GM23338 (cell line): ENCODE results near the gene MYH15. TPM values are rescaled to one million over a fixed set of nuclear protein-coding genes. Genes with fewer than 3 reads are reported as not detected.

Experiments
- ATAC-seq: fragments of 200-7000 bp; cut with Tn5 transposase; 3 replicates; pipeline ENCODE4 v1.9.1; 2020
- DNase-seq: peaks from one replicate; pipeline ENCODE4 v3.0.0-alpha.2; 2015; ENCODE audit warnings: low spot score
- H2AFZ ChIP-seq: fragments of 200-600 bp; sonication (generic); 2 replicates; pipeline ENCODE4 v1.8.0; 2016; ENCODE audit warnings: antibody characterized with exemption, mild to moderate bottlenecking, moderate library complexity
- H3F3A ChIP-seq: fragments of 200-600 bp; sonication (generic); replicated peaks from 2 replicates; pipeline ENCODE4 v1.8.0; 2017; ENCODE audit warnings: antibody characterized with exemption, mixed run types, low read depth
- H3K27ac ChIP-seq: fragments of 200-600 bp; sonication (generic); 2 replicates; pipeline ENCODE4 v1.6.1; 2016; ENCODE audit warnings: low read depth
- H3K27me3 ChIP-seq: fragments of 200-600 bp; sonication (generic); 2 replicates; pipeline ENCODE4 v1.8.0; 2016; ENCODE audit warnings: mild to moderate bottlenecking, mixed run types, moderate library complexity; ENCODE audit not compliant: insufficient read depth
- H3K36me3 ChIP-seq: fragments of 200-600 bp; sonication (generic); 2 replicates; pipeline ENCODE4 v1.8.0; 2016; ENCODE audit warnings: mild to moderate bottlenecking; ENCODE audit not compliant: insufficient read depth
- H3K4me1 ChIP-seq: fragments of 200-600 bp; sonication (generic); 2 replicates; pipeline ENCODE4 v1.8.0; 2016; ENCODE audit warnings: mild to moderate bottlenecking, moderate library complexity; ENCODE audit not compliant: insufficient read depth
- H3K4me2 ChIP-seq: fragments of 200-600 bp; sonication (generic); 2 replicates; pipeline ENCODE4 v1.7.1; 2017; ENCODE audit warnings: mixed run types
- H3K4me3 ChIP-seq: fragments of 200-600 bp; sonication (generic); 2 replicates; pipeline ENCODE4 v1.6.1; 2016; ENCODE audit warnings: mixed run types
- H3K79me2 ChIP-seq: fragments of 200-600 bp; sonication (generic); replicated peaks from 2 replicates; pipeline ENCODE4 v1.8.0; 2017; ENCODE audit warnings: mild to moderate bottlenecking; ENCODE audit not compliant: insufficient read depth
- H3K9me2 ChIP-seq: fragments of 200-600 bp; sonication (generic); 2 replicates; pipeline ENCODE4 v1.8.0; 2017; ENCODE audit not compliant: insufficient read depth
- H4K20me1 ChIP-seq: fragments of 200-600 bp; sonication (generic); replicated peaks from 2 replicates; pipeline ENCODE4 v1.8.0; 2017; ENCODE audit warnings: mild to moderate bottlenecking; ENCODE audit not compliant: insufficient read depth
- H3K27ac Mint-ChIP-seq: 2 replicates; pipeline ENCODE4 v1.8.0; 2020; ENCODE audit warnings: inconsistent platforms, mild to moderate bottlenecking, moderate library complexity, mixed read lengths
- H3K27me3 Mint-ChIP-seq: 3 replicates; pipeline ENCODE4 v1.8.0; 2022; ENCODE audit warnings: low read depth, mild to moderate bottlenecking, moderate library complexity, mixed read lengths, inconsistent platforms; ENCODE audit not compliant: insufficient read depth, poor library complexity
- H3K36me3 Mint-ChIP-seq: 3 replicates; pipeline ENCODE4 v1.8.0; 2021; ENCODE audit warnings: low read depth, mild to moderate bottlenecking, inconsistent platforms, moderate library complexity, mixed read lengths
- H3K4me1 Mint-ChIP-seq: 3 replicates; pipeline ENCODE4 v1.8.0; 2020; ENCODE audit warnings: mild to moderate bottlenecking, inconsistent platforms, mixed read lengths
- H3K4me3 Mint-ChIP-seq: 3 replicates; pipeline ENCODE4 v1.8.0; 2021; ENCODE audit warnings: moderate library complexity, mild to moderate bottlenecking, inconsistent platforms, mixed read lengths
- H3K9me3 Mint-ChIP-seq: 3 replicates; pipeline ENCODE4 v1.8.0; 2020; ENCODE audit warnings: moderate library complexity, mild to moderate bottlenecking, inconsistent platforms, mixed read lengths
- CREB1 ChIP-seq: fragments of 250-450 bp; sonication (Bioruptor Pico); IDR thresholded peaks from 2 replicates; pipeline ENCODE4 v1.5.0; 2020; ENCODE audit warnings: low read depth, mild to moderate bottlenecking, moderate library complexity
- CTCF ChIP-seq, 2 experiments: fragments of 200-600 bp in 1 of 2; sonication (generic) in 1 of 2; conservative IDR thresholded peaks; 2 replicates each; pipeline versions ENCODE4 v1.5.1 to v1.6.1; 2016 to 2017; ENCODE audit warnings: antibody characterized with exemption in 2 of 2, low read depth in 2 of 2, mild to moderate bottlenecking in 2 of 2, moderate library complexity in 1 of 2
- ETS1 ChIP-seq: IDR thresholded peaks from 2 replicates; pipeline ENCODE4 v1.6.1; 2016; ENCODE audit warnings: antibody characterized with exemption
- EZH2 ChIP-seq: fragments of 200-600 bp; sonication (generic); IDR thresholded peaks from one replicate; pipeline ENCODE4 v1.8.0; 2017; ENCODE audit warnings: antibody characterized with exemption, mild to moderate bottlenecking, low read depth; ENCODE audit not compliant: unreplicated experiment
- EZH2phosphoT487 ChIP-seq: fragments of 200-600 bp; sonication (generic); IDR thresholded peaks from one replicate; pipeline ENCODE4 v1.8.1; 2018; ENCODE audit warnings: antibody characterized with exemption; ENCODE audit not compliant: unreplicated experiment
- POLR2AphosphoS5 ChIP-seq: IDR thresholded peaks from 2 replicates; pipeline ENCODE4 v1.6.1; 2016; ENCODE audit warnings: antibody characterized with exemption, low read depth
- ZNF114 ChIP-seq: fragments of 250-450 bp; sonication (Bioruptor Pico); IDR thresholded peaks from 2 replicates; pipeline ENCODE4 v1.5.0; 2020; ENCODE audit warnings: mild to moderate bottlenecking, moderate library complexity
- ZNF462 ChIP-seq: fragments of 250-450 bp; sonication (Bioruptor Pico); IDR thresholded peaks from 2 replicates; pipeline ENCODE4 v1.5.0; 2020; ENCODE audit warnings: mild to moderate bottlenecking, moderate library complexity
- polyA plus RNA-seq: library from polyadenylated mRNA; unstranded; fragments of >200 nt; fragmentation: Nextera tagmentation; extraction: Ambion mirVana; gene quantifications from 2 replicates; pipeline ENCODE4 v1.2.1, GENCODE V29; 2016
- total RNA-seq: library from RNA; depleted of rRNA; stranded (reverse); fragments of >200 nt; shearing (Covaris generic); gene quantifications from 2 replicates; pipeline ENCODE4 v1.2.3, GENCODE V29; 2014

MYH15 gene
- total and polyA plus RNA-seq, 2 experiments from 2014 or later: 0.07 TPM; not detected in 1

GRCh38 chr3:108437439-108437838, 73.0 kb downstream of the MYH15 start:
- Histone ChIP-seq H3K4me1 (no peaks in the 10 kb centered on the region), H4K20me1 (no peaks in the 10 kb centered on the region), H3K9me2 (no peaks in the 10 kb centered on the region; the same call in 1 of the 2 replicates), H3F3A (no peaks in the 10 kb centered on the region), H3K4me2 (no peak overlapping the region), H3K4me3 (no peak overlapping the region), H3K27me3 (no peaks in the 10 kb centered on the region), H3K36me3 (no peaks in the 10 kb centered on the region), H3K79me2 (no peaks in the 10 kb centered on the region), H2AFZ (no peak overlapping the region), H3K27ac (no peak overlapping the region)
- Mint-ChIP-seq H3K9me3 (peaks cover 13% of the 10 kb centered on the region), H3K27me3 (peaks cover 2% of the 10 kb centered on the region), H3K4me3 (no peak overlapping the region), H3K27ac (no peak overlapping the region), H3K36me3 (peaks cover 10% of the 10 kb centered on the region), H3K4me1 (peaks cover 10% of the 10 kb centered on the region)
- ATAC-seq (no peak), DNase-seq (no peak)
- TF ChIP-seq ZNF462: no peak
- no peak for TF ChIP-seq EZH2
- no peak for TF ChIP-seq CREB1 (CRISPR knock-in tag)
- no peak for TF ChIP-seq POLR2AphosphoS5
- no peak for TF ChIP-seq ETS1
- TF ChIP-seq ZNF114 (CRISPR knock-in tag): no peak
- TF ChIP-seq CTCF (conservative IDR thresholded peaks at IDR 0.05; ENCODE audit: low read depth in 2 of 2): no peak
- no peak for TF ChIP-seq EZH2phosphoT487
